GM19193 (cell line): ENCODE data around the gene ZNF765.

Experiments used
- POLR2A ChIP-seq: IDR thresholded peaks from 4 replicates; pipeline ENCODE4 v1.6.1; 2011; ENCODE audit not compliant: insufficient read depth, insufficient read length; ENCODE audit errors: extremely low read depth

Gene ZNF765

GRCh38 chr19:53409505-53410204 is 14.7 kb downstream of the ZNF765 start:
- no peak for TF ChIP-seq POLR2A

DNA sequence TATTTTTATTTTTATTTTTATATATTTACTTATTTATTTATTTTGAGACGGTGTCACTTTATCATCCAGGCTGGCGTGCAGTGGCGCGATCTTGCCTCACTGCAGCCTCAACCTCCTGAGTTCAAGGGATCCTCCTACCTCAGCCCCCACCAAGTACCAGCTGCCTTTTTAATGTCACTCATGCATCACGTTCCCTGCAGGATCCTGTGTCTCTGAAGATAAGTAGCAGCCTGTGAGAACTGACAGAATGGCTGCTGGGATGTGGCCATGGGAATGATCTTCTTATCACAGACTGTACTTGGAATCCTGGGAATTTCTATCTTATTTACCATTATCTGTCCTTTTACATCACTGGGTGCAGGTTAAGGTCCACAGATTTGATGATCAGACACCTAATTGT is 27.6 kb downstream of the ZNF765 start:
- no peak for TF ChIP-seq POLR2A

GRCh38 chr19:53424968-53425597 is 30.1 kb downstream of the ZNF765 start:
- TF ChIP-seq POLR2A, result no peak

GRCh38 chr19:53431399-53432087 is 36.6 kb downstream of the ZNF765 start, which contains the start of gene ZNF761:
Gene ZNF761 (plus strand): TSS chr19:53431984. CDS start chr19:53447269, 15,285 bp downstream.
- TF ChIP-seq POLR2A, result peak; percentile 80

GRCh38 chr19:53432088-53432661 is 37.2 kb downstream of the ZNF765 start:
- no peak for TF ChIP-seq POLR2A

GRCh38 chr19:53455828-53456227 is 60.9 kb downstream of the ZNF765 start:
- no peak for TF ChIP-seq POLR2A

DNA sequence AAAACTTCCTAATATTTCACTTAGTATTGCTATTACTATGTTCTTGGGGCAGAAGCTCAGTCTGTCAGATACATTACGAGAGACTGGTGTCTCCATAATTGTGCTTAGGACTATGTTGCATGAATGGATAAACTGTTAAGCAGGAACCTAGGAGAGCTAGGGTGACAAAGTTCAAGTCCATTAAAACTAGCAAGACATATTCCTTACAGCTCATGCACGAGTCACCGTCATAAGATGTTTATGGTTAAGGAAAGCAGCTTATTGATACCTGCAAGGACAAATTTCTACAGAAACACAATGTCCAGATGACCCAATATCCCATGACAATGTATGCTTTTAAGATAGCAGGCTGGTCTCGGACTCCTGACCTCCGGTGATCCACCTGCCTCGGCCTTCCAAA is 66.9 kb downstream of the ZNF765 start:
- TF ChIP-seq POLR2A, result no peak

GRCh38 chr19:53462861-53463260 is 67.9 kb downstream of the ZNF765 start:
- TF ChIP-seq POLR2A, result no peak

DNA sequence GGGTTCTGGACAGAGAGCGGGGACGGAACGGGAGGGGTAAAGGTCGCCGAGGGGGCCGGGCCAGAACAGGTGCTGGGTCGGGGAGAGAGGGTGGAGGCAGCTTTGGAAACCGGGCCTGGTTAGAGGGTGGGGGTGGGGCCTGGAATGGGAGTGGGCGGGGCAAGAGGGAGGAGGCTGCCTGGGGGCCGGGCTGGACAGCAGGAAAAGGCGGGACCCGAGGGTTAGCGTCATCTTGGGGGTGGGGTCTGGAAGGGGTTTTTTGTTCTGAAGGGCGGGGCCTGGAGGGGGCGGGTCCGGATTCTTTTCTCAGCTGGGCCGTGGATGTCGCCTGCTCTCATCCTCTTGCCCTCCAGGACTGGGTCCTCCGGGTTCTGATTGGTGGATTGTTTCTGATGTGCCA is 68.3 kb downstream of the ZNF765 start:
- TF ChIP-seq POLR2A, result no peak

GRCh38 chr19:53466726-53467484 is 72.0 kb downstream of the ZNF765 start:
- no peak for TF ChIP-seq POLR2A

DNA sequence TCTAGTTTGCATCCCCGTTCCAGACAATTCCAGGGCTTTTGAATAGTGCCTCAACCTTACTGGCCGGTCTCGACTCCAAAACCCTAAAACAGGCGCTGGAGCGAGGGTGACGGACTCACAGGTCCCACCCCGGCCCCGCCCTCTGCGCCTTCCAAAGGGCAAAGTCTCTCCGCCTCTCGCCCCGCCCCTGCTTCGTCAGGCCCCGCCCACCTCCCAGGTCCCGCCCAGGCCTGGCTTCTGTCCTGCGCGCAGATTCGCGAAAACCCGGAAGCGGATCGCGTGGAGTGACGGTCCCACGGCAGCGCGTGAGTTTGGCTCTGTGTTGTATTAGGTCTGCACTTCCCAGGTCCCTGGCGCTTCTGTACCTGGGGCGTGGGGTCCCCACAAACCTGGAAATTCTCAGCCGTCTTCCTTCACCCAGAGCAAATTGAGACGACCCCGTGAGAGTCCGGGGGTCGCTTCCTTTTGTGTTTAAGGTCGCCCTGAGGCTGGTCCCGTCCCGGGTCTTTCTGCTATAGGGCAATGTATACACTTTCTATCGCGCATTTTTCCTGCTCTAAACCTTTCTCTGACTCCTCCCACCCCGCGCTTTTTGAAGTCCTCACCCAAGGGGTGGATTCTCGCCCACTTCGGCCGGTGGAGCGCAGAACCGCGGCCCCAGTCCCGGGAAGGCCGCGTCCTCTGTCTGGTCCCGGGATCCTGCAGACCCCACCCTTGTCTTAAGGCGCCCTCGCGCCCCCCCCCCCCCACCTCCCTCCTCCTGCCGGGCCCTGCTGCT is 72.7 kb downstream of the ZNF765 start, which contains the start of gene ZNF813:
Gene ZNF813 (plus strand): TSS at position 249 of the 778 bp plus-strand sequence. CDS start 16,090 bp downstream, outside the sequence.
- peak; percentile 73 for TF ChIP-seq POLR2A

DNA sequence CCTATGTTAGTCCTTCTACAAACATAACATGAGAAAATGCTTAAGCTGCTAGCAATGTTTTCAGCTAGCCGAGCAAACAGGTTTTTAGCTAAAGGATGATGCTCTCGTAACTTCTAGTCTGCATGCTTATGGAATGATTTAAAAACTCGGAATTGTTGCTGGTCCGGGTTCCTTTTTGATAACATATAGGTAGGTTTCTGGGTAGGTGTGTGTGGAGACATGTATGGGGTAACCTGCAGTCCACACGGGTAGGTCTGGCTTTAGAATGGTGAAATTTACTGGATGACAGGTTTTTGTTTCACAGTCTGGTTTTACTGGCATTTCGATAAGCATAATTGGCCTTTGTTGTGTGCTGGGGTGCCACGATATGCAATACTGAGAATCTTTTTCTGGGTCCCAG is 77.0 kb downstream of the ZNF765 start:
- no peak for TF ChIP-seq POLR2A
